HG03558 (cell line): ENCODE measurements around the gene ANP32B.
"Not testable (repeated sequence)": the region's sequence is repeated elsewhere in the genome, so short reads cannot be mapped to it uniquely, and the experiment has no call there.

Source experiments
- ATAC-seq: cut with Tn5 transposase; IDR thresholded peaks from one replicate; pipeline ENCODE4 v1.9.1; 2021; ENCODE audit warnings: moderate number of reproducible peaks; ENCODE audit not compliant: unreplicated experiment; ENCODE audit errors: extremely low read depth

Gene ANP32B

DNA sequence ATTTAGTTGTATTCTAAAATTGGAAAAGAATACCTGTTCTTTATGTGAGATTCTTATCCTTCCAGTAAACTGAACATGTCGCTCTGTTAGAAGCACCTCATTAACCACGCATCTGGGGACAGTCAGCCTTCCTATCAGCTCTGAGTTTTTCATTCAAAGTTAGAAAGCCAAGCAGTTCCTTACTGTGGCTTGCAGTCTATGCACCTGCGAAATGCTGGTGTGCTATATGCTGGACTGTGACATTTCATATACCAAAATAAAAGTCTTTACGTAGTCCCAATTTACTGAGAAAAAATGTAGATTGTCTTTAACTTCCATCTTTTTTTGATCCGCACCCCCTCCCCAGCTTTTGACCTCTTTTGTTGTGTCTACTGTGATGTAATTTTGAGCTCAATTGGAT is 4.3 kb downstream of the ANP32B start:
- ATAC-seq, result no peak

DNA sequence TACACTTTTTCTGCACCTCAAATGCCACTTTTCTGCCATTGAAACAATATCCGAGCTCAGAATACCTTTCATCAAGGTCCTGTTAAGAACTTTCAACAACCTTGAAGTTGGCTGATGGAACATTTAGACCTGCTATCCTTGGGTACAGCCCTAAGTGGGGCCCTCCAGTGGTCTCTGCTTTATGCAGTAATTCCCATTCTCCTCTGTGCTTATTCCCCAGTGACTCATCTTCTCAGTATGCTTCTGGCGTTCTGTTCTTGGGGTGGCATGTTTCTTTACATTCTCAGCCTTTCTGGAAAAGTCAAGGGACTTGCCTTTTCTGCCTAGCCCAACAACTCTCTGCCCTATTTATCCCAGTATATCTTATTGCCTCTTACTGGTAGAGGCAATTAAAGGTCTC is 7.1 kb downstream of the ANP32B start:
- no peak for ATAC-seq

DNA sequence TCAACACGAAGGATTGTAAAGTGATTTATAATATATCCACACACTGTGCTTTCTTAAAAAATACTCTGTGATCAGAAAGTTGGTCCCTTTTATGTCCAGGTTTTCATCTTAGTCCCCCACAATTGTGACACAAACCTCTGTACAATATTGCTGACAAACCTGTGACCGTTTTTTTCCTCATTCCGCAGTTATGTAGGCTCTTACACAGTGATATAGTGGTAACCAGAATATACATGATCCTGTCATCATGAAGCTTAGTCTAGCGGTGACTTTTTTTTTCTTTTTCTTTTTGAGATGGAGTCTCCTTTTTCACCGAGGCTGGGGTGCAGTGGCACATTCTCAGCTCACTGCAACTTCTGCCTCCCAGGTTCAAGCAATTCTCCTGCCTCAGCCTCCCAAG is 8.7 kb downstream of the ANP32B start:
- no peak for ATAC-seq

DNA sequence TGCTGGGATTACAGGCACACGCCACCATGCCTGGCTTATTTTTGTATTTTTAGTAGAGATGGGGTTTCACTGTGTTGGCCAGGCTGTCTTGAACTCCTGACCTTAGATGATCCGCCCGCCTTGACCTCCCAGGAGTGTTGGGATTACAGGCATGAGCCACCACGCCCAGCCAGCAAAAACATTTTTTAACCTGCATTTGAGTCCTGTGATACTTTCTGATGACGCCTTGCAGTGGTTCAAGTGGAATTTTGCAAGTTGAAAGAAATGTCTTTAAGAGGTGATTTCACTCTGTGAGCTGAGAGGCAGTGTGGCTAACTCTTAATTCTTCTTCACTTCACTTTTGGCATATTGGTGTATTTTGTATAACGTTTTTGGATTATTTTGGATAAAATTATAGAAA is 9.1 kb downstream of the ANP32B start:
- ATAC-seq, result no peak

DNA sequence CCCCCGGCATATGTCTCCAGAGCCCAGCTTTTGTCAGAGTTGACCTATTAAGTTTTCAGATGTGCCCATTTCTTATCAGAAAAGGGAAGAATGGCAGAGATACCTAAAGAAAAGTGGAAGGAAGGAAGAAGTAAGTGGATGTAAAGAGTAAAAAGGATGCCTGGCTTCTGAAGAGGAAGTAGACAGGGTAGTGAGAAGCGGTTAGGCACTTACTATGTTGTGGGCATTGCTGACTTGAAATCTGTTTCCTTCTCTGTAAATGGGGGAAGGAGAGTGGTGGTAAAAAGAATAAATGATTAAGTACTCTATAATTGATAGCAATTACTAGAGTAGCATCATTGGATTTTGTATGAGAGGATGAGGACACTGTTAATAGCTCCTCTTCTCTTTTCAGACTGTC is 9.9 kb downstream of the ANP32B start:
- ATAC-seq, result no peak

DNA sequence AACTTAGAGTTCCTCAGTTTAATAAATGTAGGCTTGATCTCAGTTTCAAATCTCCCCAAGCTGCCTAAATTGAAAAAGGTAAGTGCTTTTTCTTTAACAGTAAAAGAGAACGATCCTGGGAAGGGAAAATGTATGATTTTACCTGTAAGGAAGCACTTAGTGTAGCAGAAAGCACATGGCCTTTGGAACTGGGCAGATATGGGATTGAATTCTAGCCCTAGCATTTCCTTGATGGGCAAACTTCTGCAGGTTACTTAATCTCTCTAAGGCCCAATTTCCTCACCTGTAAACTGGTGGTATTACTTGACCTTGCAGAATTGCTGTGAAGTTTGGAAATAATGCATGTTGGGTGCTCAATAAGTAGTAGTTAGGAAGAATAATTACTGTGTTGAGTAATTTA is 11.6 kb downstream of the ANP32B start:
- no peak for ATAC-seq

DNA sequence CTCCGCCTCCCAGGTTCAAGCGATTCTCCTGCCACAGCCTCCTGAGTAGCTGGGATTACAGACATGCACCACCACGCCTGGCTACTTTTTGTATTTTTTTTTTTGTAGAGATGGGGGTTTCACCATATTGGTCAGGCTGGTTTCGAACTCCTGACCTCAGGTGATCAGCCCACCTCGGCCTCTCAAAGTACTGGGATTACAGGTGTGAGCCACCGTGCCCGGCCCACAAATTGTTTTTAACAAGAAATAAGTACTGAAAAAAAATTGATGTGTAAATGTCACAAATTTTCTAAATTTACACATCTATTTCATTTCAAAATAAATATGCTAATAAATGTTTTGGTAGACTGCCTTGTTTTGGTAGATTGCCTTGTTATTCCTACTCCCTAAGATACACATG is 13.5 kb downstream of the ANP32B start:
- ATAC-seq, result not testable (repeated sequence)

DNA sequence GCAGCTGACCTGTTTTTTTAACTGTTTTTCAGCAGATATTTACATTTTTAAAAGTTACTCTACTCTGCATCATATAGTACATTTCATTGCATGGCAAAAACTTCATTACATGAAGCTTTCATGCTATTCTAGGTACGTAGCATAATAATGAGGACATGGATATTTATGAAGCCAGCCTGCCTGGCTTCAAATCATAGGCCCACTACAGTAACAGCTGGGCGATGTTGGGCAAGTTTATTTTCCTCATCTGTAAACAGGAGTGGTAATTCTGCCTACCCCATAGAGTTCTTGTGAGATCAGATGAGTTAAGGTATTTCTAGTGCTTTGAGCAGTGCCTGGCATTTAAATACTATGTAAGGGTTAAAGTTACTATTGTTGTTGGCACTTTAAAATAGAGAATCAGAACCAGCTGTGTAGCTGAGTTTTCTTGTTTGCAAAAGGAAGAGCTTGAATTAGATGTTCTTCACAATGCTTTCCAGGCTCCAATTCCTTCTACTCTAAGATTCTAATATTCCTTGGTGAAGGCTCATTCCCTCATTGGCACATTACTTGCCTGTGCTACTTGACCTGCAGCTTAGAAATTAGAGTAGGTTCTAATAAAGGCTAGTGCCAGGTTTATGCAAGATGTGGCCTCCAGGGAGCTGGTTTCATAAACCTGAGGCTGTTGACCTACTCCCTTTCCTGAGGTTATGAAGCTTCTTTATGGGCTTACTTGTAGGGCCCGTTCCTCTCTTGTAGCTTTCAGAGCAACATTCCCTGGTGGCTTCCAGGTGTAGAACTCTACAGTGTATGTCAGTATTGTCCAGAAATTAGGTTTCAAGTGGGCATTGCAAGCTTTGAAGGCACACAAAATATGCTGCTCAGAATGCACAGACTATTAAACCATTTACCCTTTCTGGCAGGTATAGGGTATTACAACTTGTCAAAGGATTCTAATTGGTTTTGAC is 14.5 kb downstream of the ANP32B start:
- ATAC-seq, result no peak

DNA sequence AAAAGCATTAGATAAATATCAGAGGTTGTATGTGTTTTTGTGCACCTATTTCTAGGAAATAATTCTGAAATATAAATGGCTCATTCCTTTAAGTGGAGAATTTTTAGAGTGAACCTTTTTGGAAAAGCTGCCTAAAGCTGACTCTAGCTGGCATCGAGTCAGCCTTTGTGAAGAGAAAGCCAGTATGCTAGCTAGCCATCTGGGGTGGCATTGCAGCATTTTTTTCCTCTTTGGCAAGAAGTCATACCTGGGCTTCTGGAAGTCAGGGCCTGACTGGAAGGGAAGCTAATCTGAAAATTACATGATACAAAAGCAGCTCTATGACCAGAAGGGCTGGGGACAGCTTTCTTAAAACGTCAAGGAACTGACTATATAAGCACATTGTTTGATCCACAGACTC is 19.7 kb downstream of the ANP32B start:
- ATAC-seq, result no peak

DNA sequence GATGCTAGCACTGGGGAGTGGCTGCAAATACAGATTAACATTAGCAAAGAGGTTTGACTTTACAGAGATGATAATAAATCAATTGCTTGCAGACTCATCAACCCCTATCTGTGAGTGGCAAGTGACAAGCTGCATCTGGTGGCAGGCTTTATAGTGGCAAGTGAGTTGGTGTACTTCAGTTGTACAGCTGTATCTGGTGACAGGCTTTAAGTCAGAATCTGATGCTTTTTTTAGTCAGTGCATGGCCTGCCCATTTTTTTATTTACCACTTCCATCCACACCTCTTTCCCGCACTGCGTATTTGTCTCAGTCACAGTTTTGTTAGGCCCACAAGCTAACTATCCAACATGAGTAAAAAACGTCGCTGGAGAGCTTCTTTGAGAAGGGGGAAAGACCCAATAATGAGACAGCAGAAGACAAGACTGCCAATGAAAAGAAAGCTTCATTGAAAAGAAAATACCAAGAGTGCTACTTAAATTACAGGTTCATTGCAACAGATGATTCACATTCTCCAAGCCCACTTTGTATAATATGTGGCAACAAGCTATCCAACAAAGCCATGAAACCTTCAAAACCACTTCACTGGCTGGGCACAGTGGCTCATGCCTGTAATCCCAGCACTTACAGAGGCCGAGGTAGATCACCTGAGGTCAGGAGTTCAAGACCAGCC is 23.1 kb downstream of the ANP32B start:
- no peak for ATAC-seq

DNA sequence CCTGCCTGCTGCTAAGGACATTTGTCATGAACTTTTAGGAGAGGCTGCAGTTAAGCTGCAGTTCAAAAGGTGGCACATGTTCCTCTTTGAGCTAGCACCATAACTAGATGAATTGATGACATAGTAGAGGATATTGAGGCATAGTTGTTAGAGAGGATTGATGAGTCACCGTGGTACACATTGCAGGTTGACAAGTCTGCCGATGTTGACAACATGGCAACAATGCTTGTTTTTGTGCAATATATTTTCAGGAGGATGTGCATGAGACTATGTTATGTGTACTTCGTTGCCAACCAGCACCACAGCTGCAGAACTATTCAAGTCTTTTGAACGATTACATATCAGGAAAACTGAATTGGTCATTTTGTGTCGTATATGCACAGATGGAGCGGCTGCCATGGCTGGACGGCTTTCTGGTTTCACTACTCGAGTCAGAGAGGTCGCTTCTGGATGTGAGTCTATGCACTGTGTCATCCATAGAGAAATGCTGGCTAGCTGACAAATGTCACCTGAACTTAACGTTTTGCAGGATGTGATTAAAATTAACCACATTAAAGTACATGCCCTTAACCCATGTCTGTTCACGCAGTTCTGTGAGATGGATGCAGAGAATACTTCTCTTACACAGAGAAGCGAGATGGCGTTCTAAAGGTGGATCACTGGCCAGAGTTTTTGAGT is 24.2 kb downstream of the ANP32B start:
- ATAC-seq, result no peak

DNA sequence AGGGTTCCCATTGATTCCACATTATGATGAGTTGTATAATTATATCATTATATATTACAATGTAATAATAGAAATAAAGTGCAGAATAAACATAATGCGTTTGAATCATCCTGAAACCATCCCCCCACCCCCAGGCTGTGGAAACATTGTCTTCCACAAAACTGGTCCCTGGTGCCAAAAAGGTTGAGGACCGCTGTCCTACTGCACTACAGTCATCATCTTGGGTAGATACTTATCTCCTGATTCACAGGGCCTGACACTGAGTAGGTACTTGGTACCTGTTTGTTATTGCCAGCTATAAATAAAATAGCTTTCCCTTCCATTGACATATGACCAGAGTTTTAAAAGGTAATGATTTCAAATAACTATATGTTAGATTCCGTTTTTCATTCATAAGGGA is 25.6 kb downstream of the ANP32B start:
- ATAC-seq, result no peak

DNA sequence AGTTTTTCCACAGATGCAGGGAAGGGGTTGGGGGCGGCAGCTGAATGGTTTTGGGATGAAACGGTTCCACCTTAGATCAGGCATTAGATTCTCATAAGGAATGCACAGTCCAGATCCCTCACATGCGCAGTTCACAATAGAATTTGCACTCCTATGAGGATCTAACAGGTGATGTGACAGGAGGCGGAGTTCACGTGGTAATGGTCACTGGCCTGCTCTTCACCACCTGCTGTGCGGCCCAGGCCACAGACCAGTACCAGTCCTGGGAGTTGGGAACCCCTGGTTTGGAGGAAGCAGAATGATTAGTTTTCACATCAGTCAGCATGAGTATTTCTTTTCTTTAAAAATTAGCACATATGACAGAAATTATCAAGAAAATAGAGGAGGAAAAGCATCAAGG is 26.3 kb downstream of the ANP32B start:
- ATAC-seq, result no peak

DNA sequence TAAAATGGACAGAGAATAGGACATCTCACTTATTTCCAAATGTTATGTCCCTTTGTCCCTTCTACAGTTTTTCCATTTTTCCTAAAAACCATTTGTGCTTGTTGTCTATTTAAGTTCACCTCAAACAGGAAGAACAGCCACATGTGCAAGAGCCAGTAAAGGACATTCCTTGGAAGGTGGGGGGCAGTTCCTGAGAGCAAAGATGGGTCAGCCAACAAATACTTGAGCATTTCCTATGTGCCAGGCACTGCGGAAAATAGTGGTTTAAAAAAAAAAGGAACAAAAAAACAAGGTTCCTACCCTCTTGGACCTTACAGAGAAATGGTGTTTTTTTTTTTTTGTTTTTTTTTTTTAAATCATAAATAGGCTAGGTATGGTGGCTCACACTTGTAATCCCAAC is 26.8 kb downstream of the ANP32B start:
- no peak for ATAC-seq

DNA sequence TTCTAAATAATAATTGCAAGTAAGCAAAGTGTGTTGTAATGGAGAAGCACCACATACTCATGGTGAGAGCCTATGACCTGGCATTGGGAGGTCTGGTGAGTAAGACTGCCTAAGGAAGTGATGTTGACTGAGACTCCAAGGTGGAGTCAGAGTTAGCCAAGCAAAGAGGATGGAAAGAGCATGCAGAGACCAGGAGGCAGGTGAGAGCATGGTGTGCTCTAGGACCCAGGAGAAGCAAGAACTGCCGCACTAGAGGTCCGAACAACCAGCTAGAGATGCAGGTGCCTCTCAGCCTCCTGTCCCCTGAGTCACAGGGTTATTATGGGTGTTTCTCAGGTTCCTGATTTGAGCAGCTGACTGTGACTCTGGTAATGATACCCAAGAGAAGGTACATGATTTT is 27.3 kb downstream of the ANP32B start:
- ATAC-seq, result no peak

DNA sequence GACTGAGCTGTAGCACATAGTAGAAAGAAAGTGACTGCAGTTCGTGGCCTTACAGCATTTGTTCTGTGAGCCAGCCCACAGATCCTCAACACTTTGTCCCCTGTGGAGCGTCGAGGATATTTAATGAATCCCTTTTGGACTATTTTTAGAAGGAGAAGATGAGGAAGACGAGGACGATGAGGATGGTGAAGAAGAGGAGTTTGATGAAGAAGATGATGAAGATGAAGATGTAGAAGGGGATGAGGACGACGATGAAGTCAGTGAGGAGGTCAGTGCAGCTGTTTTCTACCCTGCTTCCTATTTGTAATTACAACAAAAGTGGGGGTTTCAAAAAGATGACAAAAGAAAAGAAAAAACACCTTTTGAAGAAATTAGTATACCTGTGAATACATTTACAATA is 28.0 kb downstream of the ANP32B start:
- ATAC-seq, result no peak

DNA sequence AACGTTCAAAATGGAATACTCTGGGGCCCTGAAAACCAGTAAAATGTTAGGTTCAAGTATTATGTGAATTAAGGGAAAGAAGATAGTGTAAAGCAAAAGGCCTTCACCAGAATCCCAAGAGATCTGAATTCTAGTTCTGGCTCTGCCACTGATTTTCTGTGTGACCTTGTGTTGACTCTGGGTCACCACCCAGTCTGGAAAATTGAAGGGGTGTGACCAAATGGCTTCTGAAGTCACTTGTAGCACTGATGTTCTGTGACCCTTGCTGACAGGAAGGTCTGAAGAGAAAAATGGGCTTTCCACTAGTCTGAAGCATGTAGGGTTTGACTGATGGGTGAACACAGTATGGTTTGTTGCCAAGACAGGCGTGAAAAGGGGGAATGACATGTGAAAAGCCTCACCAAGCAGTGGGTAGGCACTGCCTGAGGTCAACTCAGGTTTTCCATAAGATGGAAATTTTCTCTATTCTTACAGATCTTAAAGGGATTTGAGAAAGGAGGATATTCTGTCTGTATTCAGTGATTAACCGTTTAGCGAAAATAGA is 33.1 kb downstream of the ANP32B start:
- no peak for ATAC-seq

DNA sequence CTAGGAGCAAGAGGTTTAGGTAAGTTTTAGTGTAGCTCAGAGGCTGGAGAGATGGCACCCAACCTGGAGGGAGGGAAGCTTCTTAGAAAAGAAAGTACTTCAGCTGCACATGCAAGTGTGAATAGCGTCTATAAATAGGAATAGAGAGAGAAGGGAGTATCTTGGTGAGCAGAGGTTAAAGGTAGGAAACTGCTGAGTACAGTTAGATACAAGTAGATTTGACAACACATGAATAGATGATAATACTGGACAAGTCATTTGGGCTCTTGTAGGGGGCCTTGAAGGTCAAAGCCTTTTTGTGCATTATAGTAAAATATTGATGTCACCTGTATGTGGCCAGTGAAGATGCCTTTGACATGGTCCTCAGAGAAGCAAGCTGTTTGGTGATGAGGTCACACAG is 34.2 kb downstream of the ANP32B start:
- ATAC-seq, result no peak

DNA sequence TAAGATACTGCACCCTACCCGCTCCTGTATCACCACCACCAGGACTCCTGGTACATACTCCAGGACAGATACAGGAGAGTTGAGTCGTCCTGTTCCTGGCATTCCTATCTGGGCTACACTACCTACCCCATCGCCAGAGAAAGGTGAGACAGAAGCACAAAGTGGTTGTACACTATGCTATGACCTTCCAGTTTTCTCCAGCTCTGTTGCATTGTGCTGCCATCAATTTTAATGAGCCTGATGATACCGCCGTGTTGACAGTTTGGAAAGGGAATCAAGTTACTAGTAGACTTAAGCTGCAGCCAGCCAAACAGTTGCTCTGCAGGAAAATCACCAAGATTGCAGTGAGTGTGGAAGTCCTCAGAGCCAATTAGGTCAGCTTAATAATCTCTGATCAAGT is 35.2 kb downstream of the ANP32B start:
- ATAC-seq, result no peak

DNA sequence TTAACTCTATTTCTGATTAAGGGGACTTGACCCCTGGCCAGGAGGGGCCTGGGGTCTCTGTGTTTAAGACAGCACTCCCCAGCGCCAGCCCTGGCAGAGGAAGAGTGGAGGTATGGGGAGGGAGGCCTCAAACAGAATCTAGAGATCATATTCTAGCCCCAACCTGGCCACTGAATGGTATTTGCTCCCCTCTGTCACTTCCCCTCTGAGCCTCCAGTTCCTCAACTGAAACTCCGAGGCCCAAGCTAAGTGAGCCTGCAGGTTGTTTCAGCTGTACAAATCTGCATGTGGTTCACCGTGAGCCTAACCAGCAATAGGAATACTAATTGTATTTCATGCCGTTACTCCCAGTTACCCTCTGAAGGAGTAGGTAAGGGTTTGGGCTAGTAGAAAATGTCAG is 36.0 kb downstream of the ANP32B start:
- no peak for ATAC-seq

DNA sequence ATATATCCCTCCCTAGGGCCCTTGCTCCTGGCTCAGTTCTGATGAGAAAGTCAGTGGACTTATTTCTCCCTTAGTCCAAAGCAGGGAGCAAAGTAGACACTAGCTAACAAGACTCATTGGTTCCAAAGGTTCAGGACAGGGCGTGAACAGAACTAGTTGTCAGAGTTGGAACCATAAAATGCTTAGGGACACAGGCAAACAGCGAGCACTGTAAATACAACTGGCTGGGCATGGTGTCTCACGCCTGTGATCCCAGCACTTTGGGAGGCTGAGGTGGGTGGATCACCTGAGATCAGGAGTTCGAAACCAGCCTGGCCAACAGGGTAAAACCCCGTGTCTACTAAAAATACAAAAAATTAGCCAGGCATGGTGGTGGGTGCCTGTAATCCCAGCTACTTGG is 36.7 kb downstream of the ANP32B start:
- not testable (repeated sequence) for ATAC-seq
